IMR-90 (cell line): ENCODE results near the gene DOCK2.

Experiments used
- BHLHE40 ChIP-seq: fragments of 150-350 bp; IDR thresholded peaks from 2 replicates; pipeline ENCODE4 v1.6.1; 2016; ENCODE audit warnings: mild to moderate bottlenecking, low read depth, low read length
- CTCF ChIP-seq: conservative IDR thresholded peaks from 2 replicates; pipeline ENCODE4 v1.5.1; 2012; ENCODE audit warnings: mild to moderate bottlenecking, low read depth, low read length, improper control_type of control experiment
- ELK1 ChIP-seq: fragments of 150-350 bp; IDR thresholded peaks from 2 replicates; pipeline ENCODE4 v1.6.1; 2016; ENCODE audit warnings: low read depth, mild to moderate bottlenecking, low read length, moderate library complexity, borderline replicate concordance
- MXI1 ChIP-seq: IDR thresholded peaks from 2 replicates; pipeline ENCODE4 v1.6.1; 2012; ENCODE audit warnings: low read depth, mild to moderate bottlenecking, low read length, moderate library complexity, borderline replicate concordance
- POLR2A ChIP-seq: IDR thresholded peaks from 2 replicates; pipeline ENCODE4 v1.6.1; 2012; ENCODE audit warnings: mild to moderate bottlenecking, low read depth, low read length
- RAD21 ChIP-seq: IDR thresholded peaks from 2 replicates; pipeline ENCODE4 v1.6.1; 2012; ENCODE audit warnings: low read length, improper control_type of control experiment
- RCOR1 ChIP-seq: IDR thresholded peaks from 2 replicates; pipeline ENCODE4 v1.6.1; 2012; ENCODE audit warnings: mild to moderate bottlenecking, low read length, improper control_type of control experiment; ENCODE audit not compliant: insufficient replicate concordance
- USF2 ChIP-seq: fragments of 150-350 bp; IDR thresholded peaks from 2 replicates; pipeline ENCODE4 v1.6.1; 2017; ENCODE audit warnings: mild to moderate bottlenecking, antibody characterized with exemption, low read length, low read depth

GRCh38 chr5:169694091-169694625 lies 57.1 kb downstream of the DOCK2 start:
- no peak for TF ChIP-seq CTCF
- TF ChIP-seq BHLHE40, result no peak
- TF ChIP-seq POLR2A, result no peak
- no peak for TF ChIP-seq RCOR1
- TF ChIP-seq MXI1, result no peak
- TF ChIP-seq USF2, result no peak
- no peak for TF ChIP-seq ELK1
- TF ChIP-seq RAD21, result no peak
